NT2/D1 (cell line): Measurements from ENCODE around the gene MAP1LC3B2.

Experiments
- YY1 ChIP-seq: IDR thresholded peaks from 2 replicates; pipeline ENCODE4 v1.6.1; 2011; ENCODE audit not compliant: insufficient read length, insufficient read depth
- ZNF274 ChIP-seq: IDR thresholded peaks from 2 replicates; pipeline ENCODE4 v1.6.1; 2011; ENCODE audit warnings: mild to moderate bottlenecking, low read depth, low read length

DNA sequence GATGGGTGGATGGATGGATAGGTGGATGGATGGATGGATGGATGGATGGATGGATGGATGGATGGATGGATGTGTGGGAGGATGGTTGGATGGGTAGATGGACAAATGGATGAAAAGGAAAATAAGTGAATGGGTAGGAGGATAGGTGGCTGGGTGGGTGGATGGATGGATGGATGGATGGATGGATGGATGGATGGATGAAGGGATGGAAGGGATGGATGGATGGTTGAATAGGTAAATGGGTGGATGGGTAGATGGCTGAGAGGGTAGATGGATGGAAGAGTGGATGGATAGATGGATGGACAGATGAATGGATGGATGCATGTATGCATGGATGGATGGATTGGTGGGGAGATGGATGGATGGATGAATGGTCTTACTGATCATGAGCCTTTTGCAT is 36.5 kb downstream of the MAP1LC3B2 start:
- TF ChIP-seq ZNF274 (no peak), YY1 (no peak)
